Liver (tissue), 9 donors: Measurements from ENCODE around the gene SPATS2L. TPM values are rescaled to one million over a fixed set of nuclear protein-coding genes. Genes with fewer than 3 reads are reported as not detected.

Experiments used
- DNase-seq: peaks from one replicate; pipeline ENCODE4 v3.0.0-alpha.2; 2017; ENCODE audit warnings: low spot score
- H3K27ac ChIP-seq, 2 donors: one replicate each; pipeline ENCODE4 v1.7.0; 2013; ENCODE audit warnings: inconsistent platforms in 2 of 2, low read length in 2 of 2, control low read depth in 1 of 2, low read depth in 1 of 2, mild to moderate bottlenecking in 1 of 2
- H3K27me3 ChIP-seq, 4 donors: one replicate each; pipeline versions ENCODE4 v1.6.1 to v1.7.0; 2013; ENCODE audit warnings: low read length in 3 of 4, inconsistent platforms in 1 of 4, mild to moderate bottlenecking in 1 of 4, moderate library complexity in 1 of 4; ENCODE audit not compliant: control insufficient read depth in 4 of 4, insufficient read depth in 4 of 4
- H3K36me3 ChIP-seq, 4 donors: one replicate each; pipeline versions ENCODE4 v1.6.1 to v1.7.0; 2013; ENCODE audit warnings: low read length in 3 of 4, mild to moderate bottlenecking in 3 of 4, low read depth in 1 of 4, moderate library complexity in 1 of 4; ENCODE audit not compliant: control insufficient read depth in 4 of 4, insufficient read depth in 3 of 4
- H3K4me1 ChIP-seq, 4 donors: one replicate each; pipeline versions ENCODE4 v1.6.1 to v1.7.0; 2013; ENCODE audit warnings: low read length in 3 of 4, mild to moderate bottlenecking in 3 of 4, moderate library complexity in 1 of 4; ENCODE audit not compliant: control insufficient read depth in 4 of 4, insufficient read depth in 4 of 4
- H3K4me3 ChIP-seq, 3 donors: one replicate each; pipeline versions ENCODE4 v1.6.1 to v1.7.0; 2013; ENCODE audit warnings: low read length in 3 of 3, control low read depth in 1 of 3, low read depth in 1 of 3, mild to moderate bottlenecking in 1 of 3
- H3K9ac ChIP-seq, 2 donors: one replicate each; pipeline ENCODE4 v1.7.0; 2013; ENCODE audit warnings: low read length in 2 of 2, mild to moderate bottlenecking in 2 of 2, moderate library complexity in 2 of 2, control low read depth in 1 of 2, low read depth in 1 of 2
- H3K9me3 ChIP-seq, 4 donors: one replicate each; pipeline versions ENCODE4 v1.6.1 to v1.7.0; 2013; ENCODE audit warnings: low read length in 3 of 4; ENCODE audit not compliant: control insufficient read depth in 4 of 4
- ATF3 ChIP-seq: IDR thresholded peaks from 2 replicates; pipeline ENCODE4 v1.6.1; 2016; ENCODE audit warnings: antibody characterized with exemption
- CTCF ChIP-seq: fragments of 150-350 bp; IDR thresholded peaks from 2 replicates; pipeline ENCODE4 v1.5.1; 2017; ENCODE audit warnings: improper control_type of control experiment, low read depth, low read length; ENCODE audit not compliant: missing input control
- EGR1 ChIP-seq, 2 donors: IDR thresholded peaks; 2 replicates each; pipeline ENCODE4 v1.6.1; 2016 to 2018; ENCODE audit warnings: antibody characterized with exemption in 2 of 2, low read depth in 2 of 2
- FOXA1 ChIP-seq: IDR thresholded peaks from 2 replicates; pipeline ENCODE4 v1.6.1; 2016; ENCODE audit warnings: antibody characterized with exemption
- FOXA2 ChIP-seq: IDR thresholded peaks from 2 replicates; pipeline ENCODE4 v1.6.1; 2016; ENCODE audit warnings: antibody characterized with exemption
- GABPA ChIP-seq, 2 donors: IDR thresholded peaks in 1 of 2; conservative IDR thresholded peaks in 1 of 2; 2 replicates each; pipeline ENCODE4 v1.6.1; 2016; ENCODE audit warnings: antibody characterized with exemption in 2 of 2, mild to moderate bottlenecking in 1 of 2, moderate library complexity in 1 of 2
- HNF4A ChIP-seq, 2 donors: conservative IDR thresholded peaks; 2 replicates each; pipeline ENCODE4 v1.6.1; 2016; ENCODE audit warnings: antibody characterized with exemption in 2 of 2, mild to moderate bottlenecking in 2 of 2
- HNF4G ChIP-seq: IDR thresholded peaks from 2 replicates; pipeline ENCODE4 v1.6.1; 2016; ENCODE audit warnings: antibody characterized with exemption
- JUND ChIP-seq, 2 donors: IDR thresholded peaks; 2 replicates each; pipeline ENCODE4 v1.6.1; 2016; ENCODE audit warnings: antibody characterized with exemption in 2 of 2
- MAX ChIP-seq: IDR thresholded peaks from 2 replicates; pipeline ENCODE4 v1.6.1; 2016; ENCODE audit warnings: antibody characterized with exemption
- NR2F2 ChIP-seq: IDR thresholded peaks from 2 replicates; pipeline ENCODE4 v1.6.1; 2016; ENCODE audit warnings: antibody characterized with exemption
- RAD21 ChIP-seq, 2 donors: IDR thresholded peaks; 2 replicates each; pipeline ENCODE4 v1.6.1; 2016; ENCODE audit warnings: antibody characterized with exemption in 2 of 2, mild to moderate bottlenecking in 2 of 2
- REST ChIP-seq: IDR thresholded peaks from 2 replicates; pipeline ENCODE4 v1.6.1; 2016; ENCODE audit warnings: antibody characterized with exemption, mild to moderate bottlenecking
- RXRA ChIP-seq, 2 donors: IDR thresholded peaks; 2 replicates each; pipeline ENCODE4 v1.6.1; 2017 to 2018; ENCODE audit warnings: antibody characterized with exemption in 2 of 2, mild to moderate bottlenecking in 1 of 2
- SP1 ChIP-seq: IDR thresholded peaks from 2 replicates; pipeline ENCODE4 v1.6.1; 2018; ENCODE audit warnings: antibody characterized with exemption, mild to moderate bottlenecking
- TAF1 ChIP-seq: conservative IDR thresholded peaks from 2 replicates; pipeline ENCODE4 v1.6.1; 2016; ENCODE audit warnings: antibody characterized with exemption, mild to moderate bottlenecking
- YY1 ChIP-seq: IDR thresholded peaks from 2 replicates; pipeline ENCODE4 v1.6.1; 2016; ENCODE audit warnings: antibody characterized with exemption, mild to moderate bottlenecking
- ZBTB33 ChIP-seq: IDR thresholded peaks from 2 replicates; pipeline ENCODE4 v1.6.1; 2016; ENCODE audit warnings: antibody characterized with exemption
- WGBS: extraction: QIAGEN DNeasy Blood & Tissue Kit; methylation state at CpG from one replicate; pipeline ENCODE4 v1.1.7; 2013; 5-methylcytosine and 5-hydroxymethylcytosine counted together
- polyA plus RNA-seq, 2 donors: library from polyadenylated mRNA; stranded (reverse) in 1 of 2; unstranded in 1 of 2; fragments of 200-250 nt in 1 of 2; fragments of >200 nt in 1 of 2; fragmentation: Nextera tagmentation in 1 of 2; extraction: Ambion mirVana in 1 of 2; gene quantifications; one replicate each; pipeline versions ENCODE4 v1.2.1 to v1.2.3, GENCODE V29; 2013 to 2015
- total RNA-seq, 2 donors: library from RNA; depleted of rRNA; stranded (reverse); fragments of >200 nt; gene quantifications; one replicate each; pipeline ENCODE4 v1.2.3, GENCODE V29; 2014
- donor health status: healthy.
- donor health status: healthy.
- donor health status: healthy.
- donor health status: healthy.
- donor health status: healthy.

SPATS2L gene
- total and polyA plus RNA-seq, 4 donors = 31.4 to 49.9 (median 42.4) TPM

- H3K36me3 ChIP-seq = peaks cover 9 to 54% (median 31%) of the 10 kb centered on the region in 4 donors
- WGBS = 97% methylated on average over 8 of the region's 8 CpGs
Measured at GRCh38 chr2:200416878-200417277, 110.4 kb downstream of the SPATS2L start.

GRCh38 chr2:200417366-200417765 lies 110.9 kb downstream of the SPATS2L start:
- H3K36me3 ChIP-seq = peaks cover 11 to 58% (median 35%) of the 10 kb centered on the region in 4 donors

More at GRCh38 chr2:200416878-200417277, 110.4 kb downstream of the SPATS2L start:
- no peak for DNase-seq
- no peaks in the 10 kb centered on the region for H3K9me3 ChIP-seq
- H3K4me3 ChIP-seq = no peak overlapping the region
- no peak overlapping the region for H3K9ac ChIP-seq
- no peak overlapping the region for H3K27ac ChIP-seq
- H3K4me1 ChIP-seq = no peaks in the 10 kb centered on the region
- H3K27me3 ChIP-seq = no peaks in the 10 kb centered on the region
- no peak for TF ChIP-seq MAX
- no peak for TF ChIP-seq SP1
- no peak for TF ChIP-seq HNF4A (conservative IDR thresholded peaks at IDR 0.05)

GRCh38 chr2:200418399-200418798 lies 111.9 kb downstream of the SPATS2L start:
- no peaks in the 10 kb centered on the region for H3K4me1 ChIP-seq
- 98% methylated on average over 2 of the region's 2 CpGs for WGBS
- H3K9me3 ChIP-seq = no peaks in the 10 kb centered on the region
- TF ChIP-seq FOXA2 (no peak), GABPA (IDR thresholded peaks at IDR 0.05 in 1 of 2, conservative IDR thresholded peaks at IDR 0.05 in 1 of 2) (no peak), FOXA1 (no peak), JUND (IDR thresholded peaks at IDR 0.05) (no peak), RXRA (IDR thresholded peaks at IDR 0.05) (no peak), NR2F2 (no peak), HNF4A (conservative IDR thresholded peaks at IDR 0.05) (no peak), HNF4G (no peak), SP1 (no peak), ZBTB33 (no peak), REST (no peak), CTCF (no peak), RAD21 (IDR thresholded peaks at IDR 0.05) (no peak), YY1 (no peak), EGR1 (IDR thresholded peaks at IDR 0.05; ENCODE audit: low read depth in 2 of 2) (no peak), ATF3 (no peak), MAX (no peak), TAF1 (no peak)
- no peak for DNase-seq
- peaks cover 11 to 65% (median 37%) of the 10 kb centered on the region in 4 donors for H3K36me3 ChIP-seq
- H3K27ac ChIP-seq = no peak overlapping the region
- H3K4me3 ChIP-seq = no peak overlapping the region
- no peaks in the 10 kb centered on the region for H3K27me3 ChIP-seq
- no peak overlapping the region for H3K9ac ChIP-seq

More at GRCh38 chr2:200417366-200417765, 110.9 kb downstream of the SPATS2L start:
- no peaks in the 10 kb centered on the region for H3K27me3 ChIP-seq
- no peaks in the 10 kb centered on the region for H3K9me3 ChIP-seq
- no peak overlapping the region for H3K27ac ChIP-seq
- DNase-seq = no peak
- H3K9ac ChIP-seq = no peak overlapping the region
- TF ChIP-seq FOXA2 (no peak), FOXA1 (no peak), NR2F2 (no peak)
- no peaks in the 10 kb centered on the region for H3K4me1 ChIP-seq
- no peak overlapping the region for H3K4me3 ChIP-seq
